ENCODE measurements around the gene RGS6. TPM values are rescaled to one million over a fixed set of nuclear protein-coding genes. Genes with fewer than 3 reads are reported as not detected.
A peak's percentile ranks its signal among the peaks of the same experiment; 100 is the strongest.

The RGS6 gene
- total RNA-seq, 1 donor from 2014 or later: 5.1 TPM

DNA sequence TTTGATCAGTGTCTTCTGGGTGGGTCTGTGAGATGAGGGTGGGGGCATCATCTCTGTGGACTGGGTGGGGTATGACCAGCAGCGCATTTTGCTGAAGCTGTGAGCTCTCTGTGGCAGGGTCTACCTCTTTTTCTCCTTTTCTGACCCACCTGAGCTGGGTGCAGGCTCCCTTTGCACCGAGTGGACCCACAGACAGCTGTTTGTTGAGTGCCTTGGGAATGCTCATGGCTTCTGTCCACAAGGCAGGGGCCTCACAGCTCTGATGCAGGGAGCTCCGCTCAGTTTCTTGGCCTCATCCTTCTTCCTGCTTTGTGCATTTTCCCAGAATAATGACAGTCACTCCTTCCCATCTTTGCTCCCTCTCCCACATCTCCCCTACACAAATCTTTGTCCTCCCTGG is 581.1 kb downstream of the RGS6 start:
- no peaks in the 10 kb centered on the region for H3K36me3 Mint-ChIP-seq (ENCODE audit: insufficient read depth)
- no peaks in the 10 kb centered on the region for H3K4me1 Mint-ChIP-seq (ENCODE audit: low read depth)
- no peaks in the 10 kb centered on the region for H3K9me3 Mint-ChIP-seq (ENCODE audit: low read depth)
- H3K27me3 Mint-ChIP-seq: peaks cover 4% of the 10 kb centered on the region
- H3K27ac Mint-ChIP-seq: no peak overlapping the region
- no peak overlapping the region for H3K4me3 Mint-ChIP-seq (ENCODE audit: low read depth)
- TF ChIP-seq, protein P1, sequence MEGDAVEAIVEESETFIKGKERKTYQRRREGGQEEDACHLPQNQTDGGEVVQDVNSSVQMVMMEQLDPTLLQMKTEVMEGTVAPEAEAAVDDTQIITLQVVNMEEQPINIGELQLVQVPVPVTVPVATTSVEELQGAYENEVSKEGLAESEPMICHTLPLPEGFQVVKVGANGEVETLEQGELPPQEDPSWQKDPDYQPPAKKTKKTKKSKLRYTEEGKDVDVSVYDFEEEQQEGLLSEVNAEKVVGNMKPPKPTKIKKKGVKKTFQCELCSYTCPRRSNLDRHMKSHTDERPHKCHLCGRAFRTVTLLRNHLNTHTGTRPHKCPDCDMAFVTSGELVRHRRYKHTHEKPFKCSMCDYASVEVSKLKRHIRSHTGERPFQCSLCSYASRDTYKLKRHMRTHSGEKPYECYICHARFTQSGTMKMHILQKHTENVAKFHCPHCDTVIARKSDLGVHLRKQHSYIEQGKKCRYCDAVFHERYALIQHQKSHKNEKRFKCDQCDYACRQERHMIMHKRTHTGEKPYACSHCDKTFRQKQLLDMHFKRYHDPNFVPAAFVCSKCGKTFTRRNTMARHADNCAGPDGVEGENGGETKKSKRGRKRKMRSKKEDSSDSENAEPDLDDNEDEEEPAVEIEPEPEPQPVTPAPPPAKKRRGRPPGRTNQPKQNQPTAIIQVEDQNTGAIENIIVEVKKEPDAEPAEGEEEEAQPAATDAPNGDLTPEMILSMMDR (IDR thresholded peaks at IDR 0.05; ENCODE audit: unreplicated experiment): no peak
- no peak for DNase-seq (ENCODE audit: low spot score, unreplicated experiment)

DNA sequence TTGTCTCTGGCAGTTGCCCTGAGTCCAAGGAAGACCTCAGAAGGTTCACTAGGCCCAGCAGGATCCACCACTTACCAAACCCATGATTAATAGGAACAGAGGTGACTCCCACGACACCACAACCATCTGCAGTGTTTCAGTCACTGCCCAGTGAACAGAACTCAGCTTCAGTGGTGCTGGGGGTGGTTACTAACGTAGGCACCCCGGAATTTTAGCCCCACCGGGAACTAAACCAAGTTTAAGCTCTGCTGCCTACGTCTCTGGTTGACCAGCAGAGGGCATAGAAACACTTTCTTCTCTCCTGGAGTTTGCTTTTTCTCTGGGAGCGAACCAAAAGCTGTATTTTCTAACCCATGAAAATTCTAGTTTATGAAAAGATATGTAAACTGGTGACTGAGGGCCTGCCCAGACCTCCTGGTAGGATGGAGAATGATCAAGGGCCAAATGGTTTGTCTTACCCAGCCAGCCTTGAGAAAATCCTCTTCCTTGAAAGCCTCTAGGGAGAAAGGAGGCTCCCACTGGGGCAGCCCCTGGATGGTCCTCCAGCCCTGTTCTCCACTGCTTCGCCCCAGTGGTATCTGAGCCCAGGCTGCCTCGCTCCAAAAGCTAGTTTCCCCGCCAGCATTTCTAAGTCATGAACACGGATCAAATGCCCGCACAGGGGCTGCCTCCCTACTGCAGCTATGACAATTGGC is 581.9 kb downstream of the RGS6 start:
- H3K9me3 Mint-ChIP-seq (ENCODE audit: low read depth): no peaks in the 10 kb centered on the region
- H3K4me3 Mint-ChIP-seq (ENCODE audit: low read depth): no peak overlapping the region
- H3K27ac Mint-ChIP-seq: no peak overlapping the region
- H3K27me3 Mint-ChIP-seq: peaks cover 4% of the 10 kb centered on the region
- DNase-seq (ENCODE audit: low spot score, unreplicated experiment): no peak
- TF ChIP-seq, protein P1 (IDR thresholded peaks at IDR 0.05; ENCODE audit: unreplicated experiment): peak; percentile 79
- H3K4me1 Mint-ChIP-seq (ENCODE audit: low read depth): no peaks in the 10 kb centered on the region
- no peaks in the 10 kb centered on the region for H3K36me3 Mint-ChIP-seq (ENCODE audit: insufficient read depth)

GRCh38 chr14:72514660-72515025 is 582.4 kb downstream of the RGS6 start:
- TF ChIP-seq, protein P1 (IDR thresholded peaks at IDR 0.05; ENCODE audit: unreplicated experiment): no peak
- H3K9me3 Mint-ChIP-seq (ENCODE audit: low read depth): no peaks in the 10 kb centered on the region
- no peak overlapping the region for H3K27ac Mint-ChIP-seq
- H3K4me1 Mint-ChIP-seq (ENCODE audit: low read depth): no peaks in the 10 kb centered on the region
- no peak for DNase-seq (ENCODE audit: low spot score, unreplicated experiment)
- H3K4me3 Mint-ChIP-seq (ENCODE audit: low read depth): no peak overlapping the region
- no peaks in the 10 kb centered on the region for H3K36me3 Mint-ChIP-seq (ENCODE audit: insufficient read depth)
- H3K27me3 Mint-ChIP-seq: peaks cover 4% of the 10 kb centered on the region

GRCh38 chr14:72515779-72516770 is 583.8 kb downstream of the RGS6 start:
- Mint-ChIP-seq H3K9me3 (ENCODE audit: low read depth) (no peaks in the 10 kb centered on the region), H3K36me3 (ENCODE audit: insufficient read depth) (no peaks in the 10 kb centered on the region), H3K27me3 (peaks cover 4% of the 10 kb centered on the region), H3K4me3 (ENCODE audit: low read depth) (no peak overlapping the region), H3K27ac (no peak overlapping the region), H3K4me1 (ENCODE audit: low read depth) (no peaks in the 10 kb centered on the region)
- DNase-seq (ENCODE audit: low spot score, unreplicated experiment): no peak
- TF ChIP-seq, protein P1 (IDR thresholded peaks at IDR 0.05; ENCODE audit: unreplicated experiment): no peak

DNA sequence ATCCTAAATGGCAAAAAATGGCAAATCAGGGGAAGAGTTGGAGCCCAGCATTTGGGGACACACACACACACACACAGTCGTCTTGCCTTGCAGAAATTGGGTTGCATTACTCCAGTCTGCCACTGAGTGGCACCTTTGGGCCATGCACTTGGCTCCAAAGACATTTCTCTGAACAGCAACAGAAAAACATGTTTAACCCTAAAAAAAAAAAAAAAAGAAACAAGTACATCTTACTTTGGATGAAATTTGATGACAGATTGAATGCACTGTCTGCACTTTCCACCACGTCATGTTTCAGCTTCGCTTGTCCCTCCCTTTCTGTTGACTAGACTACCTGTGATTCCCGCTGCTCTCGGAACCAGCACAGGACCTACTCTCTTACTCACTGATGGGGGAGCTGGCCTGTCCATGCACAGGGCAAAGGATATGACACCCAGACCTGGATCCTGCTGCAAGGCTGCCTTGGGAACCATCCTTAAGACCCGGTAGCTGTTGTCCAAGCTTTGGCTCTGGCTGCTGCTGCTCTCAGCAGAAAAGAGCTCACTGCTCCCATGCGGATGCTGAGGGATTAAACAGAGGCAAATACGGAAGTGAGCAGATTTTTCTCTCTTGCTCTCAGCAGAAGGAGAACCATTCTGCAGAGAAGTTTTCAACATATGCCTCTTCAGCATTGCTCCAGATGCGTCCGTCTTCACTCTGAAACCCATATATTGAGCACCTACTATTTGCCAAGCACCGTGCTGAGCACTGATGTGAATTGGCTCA is 584.9 kb downstream of the RGS6 start:
- no peak overlapping the region for H3K4me3 Mint-ChIP-seq (ENCODE audit: low read depth)
- peak; percentile 59 for DNase-seq (ENCODE audit: low spot score, unreplicated experiment)
- H3K27me3 Mint-ChIP-seq: peaks cover 4% of the 10 kb centered on the region
- TF ChIP-seq, protein P1 (IDR thresholded peaks at IDR 0.05; ENCODE audit: unreplicated experiment): peak; percentile 93
- H3K27ac Mint-ChIP-seq: no peak overlapping the region
- no peaks in the 10 kb centered on the region for H3K36me3 Mint-ChIP-seq (ENCODE audit: insufficient read depth)
- no peaks in the 10 kb centered on the region for H3K4me1 Mint-ChIP-seq (ENCODE audit: low read depth)
- no peaks in the 10 kb centered on the region for H3K9me3 Mint-ChIP-seq (ENCODE audit: low read depth)

Data from progenitor cell of endocrine pancreas (in vitro differentiated cells).